H1 (cell line): ENCODE results near the gene SIX5. TPM values are rescaled to one million over a fixed set of nuclear protein-coding genes. Genes with fewer than 3 reads are reported as not detected.

Experiments
- GTF2F1 ChIP-seq: IDR thresholded peaks from 2 replicates; pipeline ENCODE4 v1.6.1; 2012; ENCODE audit warnings: low read depth, low read length, improper control_type of control experiment, borderline replicate concordance
- POU5F1 ChIP-seq: IDR thresholded peaks from 2 replicates; pipeline ENCODE4 v1.6.1; 2011; ENCODE audit warnings: low read depth, mild to moderate bottlenecking, low read length, moderate library complexity
- RBBP5 ChIP-seq: IDR thresholded peaks from 2 replicates; pipeline ENCODE4 v1.7.1; 2012; ENCODE audit warnings: low read depth, mild to moderate bottlenecking, inconsistent platforms, low read length, moderate library complexity, borderline replicate concordance
- RNF2 ChIP-seq: fragments of 200-900, 300-1000 bp; sonication (generic); IDR thresholded peaks from 2 replicates; pipeline ENCODE4 v1.7.1; 2016; ENCODE audit warnings: borderline replicate concordance, low read depth, mild to moderate bottlenecking, antibody characterized with exemption, low read length; ENCODE audit not compliant: poor library complexity, severe bottlenecking; ENCODE audit errors: missing control alignments
- SIN3A ChIP-seq, 2 experiments: IDR thresholded peaks in 1 of 2; conservative IDR thresholded peaks in 1 of 2; 2 replicates each; pipeline ENCODE4 v1.6.1; 2011 to 2012; ENCODE audit warnings: low read length in 2 of 2, improper control_type of control experiment in 1 of 2, low read depth in 1 of 2, mild to moderate bottlenecking in 1 of 2
- SIX5 ChIP-seq: IDR thresholded peaks from 2 replicates; pipeline ENCODE4 v1.6.1; 2011; ENCODE audit warnings: mild to moderate bottlenecking, low read depth, low read length
- TBP ChIP-seq: IDR thresholded peaks from 2 replicates; pipeline ENCODE4 v1.6.1; 2011; ENCODE audit warnings: low read depth, low read length, improper control_type of control experiment
- polyA plus RNA-seq, 7 experiments: library from polyadenylated mRNA; depleted of rRNA in 3 of 7; stranded (reverse) in 5 of 7; unstranded in 2 of 7; fragments of >200 nt in 5 of 7; fragments of 200-250 nt in 2 of 7; gene quantifications; 1 replicate in 5 of 7; 2 replicates in 1 of 7; 4 replicates in 1 of 7; pipeline versions ENCODE4 v1.2.1 to v1.2.3, GENCODE V29; 2011 to 2013; ENCODE audit warnings: missing spikeins in 2 of 7, mixed read lengths in 2 of 7
- total RNA-seq: library from RNA; stranded (reverse); fragmentation: NEBNext Ultra II Directional; extraction: Animal tissue kit (Norgen Biotek cat#: 25700); gene quantifications from 2 replicates; pipeline ENCODE4 v1.2.1, GENCODE V29; 2021
- TF ChIP-seq, protein P1 (sequence below): fragments of 300-600 bp; sonication (generic); IDR thresholded peaks from 2 replicates; pipeline ENCODE4 v1.7.1; 2012; ENCODE audit warnings: low read length, moderate library complexity, mild to moderate bottlenecking, inconsistent platforms; ENCODE audit not compliant: insufficient replicate concordance

SIX5 gene
- total and polyA plus RNA-seq, 2 of the 8 experiments (the other 6 are each of a cell fraction or from before 2014, with no cell fraction given), result 20.9 to 24.2 TPM

DNA sequence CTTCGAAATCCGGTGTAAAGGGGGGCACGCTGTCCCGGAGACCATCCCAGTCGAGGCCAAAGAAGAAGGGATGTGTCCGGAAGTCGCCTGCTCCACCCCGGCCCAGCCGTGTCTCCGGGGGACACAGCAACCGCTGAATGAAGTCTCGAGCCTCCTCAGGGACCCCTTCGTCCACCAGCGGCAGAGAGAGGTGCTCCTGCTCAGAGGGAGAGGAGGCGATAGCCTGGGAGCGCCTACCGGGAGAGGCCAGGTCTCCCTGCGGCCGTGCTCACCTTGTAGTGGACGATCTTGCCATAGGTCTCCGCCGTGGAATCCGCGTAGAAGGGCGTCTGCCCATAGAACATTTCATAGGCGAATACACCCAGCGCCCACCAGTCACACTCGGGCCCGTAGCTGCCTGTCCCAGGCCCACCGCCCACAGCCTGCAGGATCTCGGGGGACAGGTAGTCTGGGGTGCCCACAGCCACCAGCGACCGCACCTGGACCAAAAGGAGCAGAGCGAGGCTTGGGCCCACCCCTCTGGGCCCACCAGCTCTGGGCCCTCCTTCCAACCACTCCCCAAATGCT lies 8.4 kb upstream of the SIX5 start (continued):
- TF ChIP-seq, protein P1, sequence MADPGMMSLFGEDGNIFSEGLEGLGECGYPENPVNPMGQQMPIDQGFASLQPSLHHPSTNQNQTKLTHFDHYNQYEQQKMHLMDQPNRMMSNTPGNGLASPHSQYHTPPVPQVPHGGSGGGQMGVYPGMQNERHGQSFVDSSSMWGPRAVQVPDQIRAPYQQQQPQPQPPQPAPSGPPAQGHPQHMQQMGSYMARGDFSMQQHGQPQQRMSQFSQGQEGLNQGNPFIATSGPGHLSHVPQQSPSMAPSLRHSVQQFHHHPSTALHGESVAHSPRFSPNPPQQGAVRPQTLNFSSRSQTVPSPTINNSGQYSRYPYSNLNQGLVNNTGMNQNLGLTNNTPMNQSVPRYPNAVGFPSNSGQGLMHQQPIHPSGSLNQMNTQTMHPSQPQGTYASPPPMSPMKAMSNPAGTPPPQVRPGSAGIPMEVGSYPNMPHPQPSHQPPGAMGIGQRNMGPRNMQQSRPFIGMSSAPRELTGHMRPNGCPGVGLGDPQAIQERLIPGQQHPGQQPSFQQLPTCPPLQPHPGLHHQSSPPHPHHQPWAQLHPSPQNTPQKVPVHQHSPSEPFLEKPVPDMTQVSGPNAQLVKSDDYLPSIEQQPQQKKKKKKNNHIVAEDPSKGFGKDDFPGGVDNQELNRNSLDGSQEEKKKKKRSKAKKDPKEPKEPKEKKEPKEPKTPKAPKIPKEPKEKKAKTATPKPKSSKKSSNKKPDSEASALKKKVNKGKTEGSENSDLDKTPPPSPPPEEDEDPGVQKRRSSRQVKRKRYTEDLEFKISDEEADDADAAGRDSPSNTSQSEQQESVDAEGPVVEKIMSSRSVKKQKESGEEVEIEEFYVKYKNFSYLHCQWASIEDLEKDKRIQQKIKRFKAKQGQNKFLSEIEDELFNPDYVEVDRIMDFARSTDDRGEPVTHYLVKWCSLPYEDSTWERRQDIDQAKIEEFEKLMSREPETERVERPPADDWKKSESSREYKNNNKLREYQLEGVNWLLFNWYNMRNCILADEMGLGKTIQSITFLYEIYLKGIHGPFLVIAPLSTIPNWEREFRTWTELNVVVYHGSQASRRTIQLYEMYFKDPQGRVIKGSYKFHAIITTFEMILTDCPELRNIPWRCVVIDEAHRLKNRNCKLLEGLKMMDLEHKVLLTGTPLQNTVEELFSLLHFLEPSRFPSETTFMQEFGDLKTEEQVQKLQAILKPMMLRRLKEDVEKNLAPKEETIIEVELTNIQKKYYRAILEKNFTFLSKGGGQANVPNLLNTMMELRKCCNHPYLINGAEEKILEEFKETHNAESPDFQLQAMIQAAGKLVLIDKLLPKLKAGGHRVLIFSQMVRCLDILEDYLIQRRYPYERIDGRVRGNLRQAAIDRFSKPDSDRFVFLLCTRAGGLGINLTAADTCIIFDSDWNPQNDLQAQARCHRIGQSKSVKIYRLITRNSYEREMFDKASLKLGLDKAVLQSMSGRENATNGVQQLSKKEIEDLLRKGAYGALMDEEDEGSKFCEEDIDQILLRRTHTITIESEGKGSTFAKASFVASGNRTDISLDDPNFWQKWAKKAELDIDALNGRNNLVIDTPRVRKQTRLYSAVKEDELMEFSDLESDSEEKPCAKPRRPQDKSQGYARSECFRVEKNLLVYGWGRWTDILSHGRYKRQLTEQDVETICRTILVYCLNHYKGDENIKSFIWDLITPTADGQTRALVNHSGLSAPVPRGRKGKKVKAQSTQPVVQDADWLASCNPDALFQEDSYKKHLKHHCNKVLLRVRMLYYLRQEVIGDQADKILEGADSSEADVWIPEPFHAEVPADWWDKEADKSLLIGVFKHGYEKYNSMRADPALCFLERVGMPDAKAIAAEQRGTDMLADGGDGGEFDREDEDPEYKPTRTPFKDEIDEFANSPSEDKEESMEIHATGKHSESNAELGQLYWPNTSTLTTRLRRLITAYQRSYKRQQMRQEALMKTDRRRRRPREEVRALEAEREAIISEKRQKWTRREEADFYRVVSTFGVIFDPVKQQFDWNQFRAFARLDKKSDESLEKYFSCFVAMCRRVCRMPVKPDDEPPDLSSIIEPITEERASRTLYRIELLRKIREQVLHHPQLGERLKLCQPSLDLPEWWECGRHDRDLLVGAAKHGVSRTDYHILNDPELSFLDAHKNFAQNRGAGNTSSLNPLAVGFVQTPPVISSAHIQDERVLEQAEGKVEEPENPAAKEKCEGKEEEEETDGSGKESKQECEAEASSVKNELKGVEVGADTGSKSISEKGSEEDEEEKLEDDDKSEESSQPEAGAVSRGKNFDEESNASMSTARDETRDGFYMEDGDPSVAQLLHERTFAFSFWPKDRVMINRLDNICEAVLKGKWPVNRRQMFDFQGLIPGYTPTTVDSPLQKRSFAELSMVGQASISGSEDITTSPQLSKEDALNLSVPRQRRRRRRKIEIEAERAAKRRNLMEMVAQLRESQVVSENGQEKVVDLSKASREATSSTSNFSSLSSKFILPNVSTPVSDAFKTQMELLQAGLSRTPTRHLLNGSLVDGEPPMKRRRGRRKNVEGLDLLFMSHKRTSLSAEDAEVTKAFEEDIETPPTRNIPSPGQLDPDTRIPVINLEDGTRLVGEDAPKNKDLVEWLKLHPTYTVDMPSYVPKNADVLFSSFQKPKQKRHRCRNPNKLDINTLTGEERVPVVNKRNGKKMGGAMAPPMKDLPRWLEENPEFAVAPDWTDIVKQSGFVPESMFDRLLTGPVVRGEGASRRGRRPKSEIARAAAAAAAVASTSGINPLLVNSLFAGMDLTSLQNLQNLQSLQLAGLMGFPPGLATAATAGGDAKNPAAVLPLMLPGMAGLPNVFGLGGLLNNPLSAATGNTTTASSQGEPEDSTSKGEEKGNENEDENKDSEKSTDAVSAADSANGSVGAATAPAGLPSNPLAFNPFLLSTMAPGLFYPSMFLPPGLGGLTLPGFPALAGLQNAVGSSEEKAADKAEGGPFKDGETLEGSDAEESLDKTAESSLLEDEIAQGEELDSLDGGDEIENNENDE, result no peak
- no peak for TF ChIP-seq POU5F1
- no peak for TF ChIP-seq SIN3A (conservative IDR thresholded peaks at IDR 0.05 in 1 of 2, IDR thresholded peaks at IDR 0.05 in 1 of 2; ENCODE audit: low read depth in 1 of 2, low read length in 2 of 2)
- TF ChIP-seq SIX5, result no peak
- no peak for TF ChIP-seq TBP
- no peak for TF ChIP-seq GTF2F1
- no peak for TF ChIP-seq RNF2
- TF ChIP-seq RBBP5, result no peak
